ENCODE results near the gene EXD3.
"Not testable (repeated sequence)": the region's sequence is repeated elsewhere in the genome, so short reads cannot be mapped to it uniquely, and the experiment has no call there.

The EXD3 gene

DNA sequence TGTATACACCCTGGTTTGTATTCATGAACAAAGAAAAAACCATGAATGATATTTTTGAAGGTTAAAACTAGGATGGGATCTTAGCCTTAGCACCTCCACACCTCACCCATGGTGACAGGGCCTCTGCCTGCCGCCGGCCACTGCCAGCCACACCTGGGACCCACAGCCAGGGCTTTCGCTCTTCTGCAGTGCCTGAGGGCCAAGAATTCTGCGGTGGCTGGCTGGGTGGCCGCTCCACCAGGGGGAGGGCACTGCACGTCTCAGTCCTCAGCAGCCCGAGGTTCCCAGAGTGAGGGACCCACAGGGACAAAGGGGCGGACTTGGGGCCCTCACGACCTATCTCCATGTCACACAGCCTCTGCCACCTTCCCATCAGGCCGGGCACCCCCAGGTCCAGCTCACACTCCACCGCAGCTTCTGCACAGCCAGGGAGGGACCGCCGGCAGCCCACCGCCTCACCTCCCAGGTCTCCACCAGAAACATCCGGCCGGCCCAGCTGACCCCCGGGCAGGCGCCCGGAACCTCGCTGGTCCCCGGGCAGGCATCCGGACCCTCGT is 6.9 kb downstream of the EXD3 start:
- H3K36me3 Mint-ChIP-seq: peaks cover 2% of the 10 kb centered on the region
- H3K9me3 Mint-ChIP-seq (ENCODE audit: low read depth): no peaks in the 10 kb centered on the region
- no peak overlapping the region for H3K27ac Mint-ChIP-seq
- peaks cover under 1% of the 10 kb centered on the region for H3K4me1 Mint-ChIP-seq (ENCODE audit: low read depth)
- H3K27me3 Mint-ChIP-seq: no peaks in the 10 kb centered on the region
- no peak overlapping the region for H3K4me3 Mint-ChIP-seq

DNA sequence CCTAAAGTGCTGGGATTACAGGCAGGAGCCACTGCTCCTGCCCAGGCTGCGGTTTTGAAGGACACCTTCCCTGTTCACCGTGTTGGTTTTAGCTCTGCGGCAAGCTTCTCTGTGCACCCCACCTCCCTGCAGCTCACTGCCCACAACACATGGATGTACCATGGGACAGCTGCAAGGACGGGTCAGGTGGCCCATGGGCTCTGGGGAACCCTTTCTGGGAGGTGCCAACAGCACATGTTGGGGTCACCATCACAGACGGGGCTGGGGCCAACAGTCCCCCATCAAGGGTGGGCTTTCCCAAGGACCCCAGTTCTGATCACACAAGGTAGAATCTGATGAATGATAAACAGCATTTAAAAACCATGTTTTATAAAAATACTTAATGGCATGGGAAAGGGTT is 7.5 kb downstream of the EXD3 start:
- Mint-ChIP-seq H3K4me3 (no peak overlapping the region), H3K27ac (no peak overlapping the region), H3K4me1 (ENCODE audit: low read depth) (peaks cover under 1% of the 10 kb centered on the region), H3K27me3 (no peaks in the 10 kb centered on the region), H3K9me3 (ENCODE audit: low read depth) (no peaks in the 10 kb centered on the region), H3K36me3 (peaks cover 2% of the 10 kb centered on the region)

DNA sequence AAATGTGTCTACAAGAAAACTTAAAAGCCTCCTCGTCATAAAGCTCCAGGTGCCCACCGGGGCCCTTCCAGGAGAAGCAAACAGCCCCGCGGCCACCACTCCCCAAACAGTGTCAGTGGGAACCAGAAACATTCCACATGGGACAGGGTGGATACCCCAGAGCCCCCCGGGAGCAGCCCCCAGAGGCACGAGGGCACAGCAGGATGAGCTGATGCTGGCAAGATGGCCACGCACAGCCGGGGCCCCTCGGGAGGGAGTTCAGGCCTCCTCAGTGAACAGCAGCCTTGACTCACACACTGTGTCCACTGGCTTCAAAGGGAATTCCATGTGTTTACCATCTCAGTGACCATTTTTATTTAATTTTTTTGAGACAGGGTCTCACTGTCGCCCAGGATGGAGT is 10.5 kb downstream of the EXD3 start:
- H3K4me1 Mint-ChIP-seq (ENCODE audit: low read depth): peaks cover 1% of the 10 kb centered on the region
- H3K27me3 Mint-ChIP-seq: no peaks in the 10 kb centered on the region
- H3K36me3 Mint-ChIP-seq: no peaks in the 10 kb centered on the region
- no peak overlapping the region for H3K27ac Mint-ChIP-seq
- no peak overlapping the region for H3K4me3 Mint-ChIP-seq
- H3K9me3 Mint-ChIP-seq (ENCODE audit: low read depth): no peaks in the 10 kb centered on the region

DNA sequence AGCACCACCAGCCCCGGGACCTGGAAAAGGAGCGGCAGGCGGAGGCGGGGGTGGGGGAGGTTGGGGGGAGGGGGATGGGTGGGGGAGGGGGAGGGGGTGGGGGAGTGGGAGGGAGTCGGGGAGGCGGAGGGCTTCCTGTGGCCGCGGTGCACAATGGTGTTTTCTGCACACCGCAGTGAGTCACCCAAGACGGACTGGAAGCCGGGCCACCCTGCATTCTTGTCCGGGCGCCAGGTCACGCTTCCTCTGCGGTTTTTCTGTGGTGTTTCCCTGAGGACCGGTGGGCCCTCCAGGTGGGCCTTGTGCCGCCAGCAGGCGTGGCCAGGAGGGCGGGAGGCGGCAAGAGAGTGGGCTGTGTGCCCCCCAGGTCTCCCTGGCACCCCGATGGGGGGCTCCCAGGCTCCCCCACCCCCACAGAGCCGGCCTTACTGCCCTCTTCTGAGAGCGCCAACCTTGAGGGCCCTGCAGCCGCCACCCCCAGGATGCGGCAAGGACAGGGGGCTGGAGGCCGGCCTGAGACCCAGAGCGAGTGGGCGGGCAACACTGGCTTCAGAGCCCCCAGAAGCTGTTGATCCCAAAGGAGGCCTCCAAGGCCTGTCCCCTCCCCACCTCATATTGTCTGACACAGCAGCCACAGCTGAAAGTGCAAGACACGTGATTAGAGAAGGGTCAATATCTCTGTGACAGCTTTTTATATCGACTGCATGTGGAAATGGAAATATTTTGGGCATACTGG is 11.1 kb downstream of the EXD3 start:
- Mint-ChIP-seq H3K27me3 (no peaks in the 10 kb centered on the region), H3K4me3 (no peak overlapping the region), H3K27ac (no peak overlapping the region), H3K4me1 (ENCODE audit: low read depth) (peaks cover 1% of the 10 kb centered on the region), H3K9me3 (ENCODE audit: low read depth) (no peaks in the 10 kb centered on the region), H3K36me3 (no peaks in the 10 kb centered on the region)

DNA sequence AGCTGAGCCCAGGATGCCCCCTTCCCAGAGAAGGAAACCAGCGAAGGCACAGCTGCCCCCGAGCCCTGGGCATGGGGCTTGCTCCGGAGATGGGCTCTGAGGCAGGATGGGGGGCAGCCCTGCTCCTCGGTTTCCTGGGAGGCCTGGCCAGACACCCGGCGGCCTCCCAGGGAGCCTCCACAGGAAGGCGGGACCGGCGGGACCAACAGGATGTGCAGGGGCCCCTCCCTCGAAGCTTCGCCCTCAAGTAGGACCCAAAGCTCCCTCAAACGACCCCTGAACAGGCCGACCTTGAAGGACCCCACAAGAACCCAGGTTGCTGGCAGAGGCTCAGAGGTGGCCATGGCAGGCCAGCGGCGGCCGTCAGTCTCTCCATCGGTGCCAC is 11.7 kb downstream of the EXD3 start:
- Mint-ChIP-seq H3K27me3 (no peaks in the 10 kb centered on the region), H3K4me1 (ENCODE audit: low read depth) (peaks cover 1% of the 10 kb centered on the region), H3K27ac (no peak overlapping the region), H3K4me3 (no peak overlapping the region), H3K9me3 (ENCODE audit: low read depth) (no peaks in the 10 kb centered on the region), H3K36me3 (no peaks in the 10 kb centered on the region)

DNA sequence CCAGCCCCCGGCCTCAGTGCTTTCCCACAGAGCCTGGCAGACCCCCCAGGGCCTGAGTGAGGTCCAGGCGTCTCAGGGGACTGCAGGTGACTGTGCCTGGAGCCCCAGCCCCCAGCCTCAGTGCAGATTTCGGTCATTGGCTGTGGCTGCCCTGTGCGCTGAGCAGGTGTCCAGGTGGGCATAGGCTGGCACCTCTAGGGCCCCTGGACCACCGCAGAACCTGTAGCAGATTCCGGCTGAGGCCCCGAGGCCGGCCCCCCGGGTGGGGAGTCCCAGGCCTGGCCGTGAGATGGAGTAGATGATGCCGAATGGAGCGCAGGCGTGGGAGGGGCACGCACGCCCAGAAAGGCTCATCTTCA is 12.1 kb downstream of the EXD3 start:
- H3K27ac Mint-ChIP-seq: no peak overlapping the region
- H3K36me3 Mint-ChIP-seq: no peaks in the 10 kb centered on the region
- H3K4me1 Mint-ChIP-seq (ENCODE audit: low read depth): peaks cover 3% of the 10 kb centered on the region
- H3K27me3 Mint-ChIP-seq: no peaks in the 10 kb centered on the region
- no peak overlapping the region for H3K4me3 Mint-ChIP-seq
- no peaks in the 10 kb centered on the region for H3K9me3 Mint-ChIP-seq (ENCODE audit: low read depth)

DNA sequence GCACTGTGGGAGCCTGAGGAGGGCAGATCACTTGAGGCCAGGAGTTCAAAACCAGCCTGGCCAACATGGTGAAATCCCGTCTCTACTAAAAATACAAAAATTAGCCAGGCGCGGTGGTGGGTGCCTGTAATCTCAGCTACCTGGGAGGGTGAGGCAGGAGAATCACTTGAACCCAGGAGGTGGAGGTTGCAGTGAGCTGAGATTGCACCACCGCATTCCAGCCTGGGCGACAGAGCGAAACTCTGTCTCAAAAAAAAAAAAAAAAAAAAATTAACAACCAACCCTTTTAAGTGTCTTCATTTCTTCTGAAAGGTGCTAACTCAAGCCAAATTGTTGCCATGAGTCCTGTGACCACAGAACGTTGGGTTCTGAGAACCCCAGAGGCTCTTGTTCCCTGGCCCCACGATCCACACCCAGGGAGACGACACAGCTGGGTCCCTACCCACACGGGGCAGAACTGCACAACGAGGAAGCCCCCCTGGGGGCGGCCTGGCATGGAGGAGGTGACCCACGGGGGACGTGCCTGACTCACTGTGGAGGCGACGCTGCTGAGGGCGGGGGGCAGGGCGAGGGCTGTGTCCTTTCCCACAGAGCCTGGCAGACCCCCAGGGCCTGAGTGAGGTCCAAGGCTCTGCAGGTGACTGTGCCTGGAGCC is 12.6 kb downstream of the EXD3 start:
- not testable (repeated sequence) for H3K27me3 Mint-ChIP-seq; H3K9me3 Mint-ChIP-seq (ENCODE audit: low read depth); H3K4me1 Mint-ChIP-seq (ENCODE audit: low read depth); H3K27ac Mint-ChIP-seq; H3K36me3 Mint-ChIP-seq
- H3K4me3 Mint-ChIP-seq: peak overlapping the region; percentile 42

DNA sequence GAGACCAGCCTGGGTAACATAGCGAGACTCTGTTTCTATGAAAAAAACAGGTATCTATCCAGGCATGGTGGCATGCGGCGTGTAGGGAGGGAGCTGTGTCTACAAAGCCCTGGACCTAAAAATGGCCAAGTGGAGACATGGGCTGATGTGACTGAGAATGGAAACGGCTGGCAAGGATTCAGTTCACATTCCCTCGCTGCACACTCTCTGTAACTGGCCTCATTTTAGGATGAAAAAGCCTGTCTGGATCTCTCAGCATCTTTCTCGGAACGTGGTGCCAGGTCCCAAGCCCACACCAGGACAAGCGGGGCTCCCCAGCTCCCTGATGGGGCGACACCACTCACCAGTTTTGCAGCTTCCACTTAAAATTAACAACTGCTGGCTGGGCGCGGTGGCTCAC is 13.4 kb downstream of the EXD3 start:
- H3K36me3 Mint-ChIP-seq: no peaks in the 10 kb centered on the region
- H3K4me1 Mint-ChIP-seq (ENCODE audit: low read depth): peaks cover 3% of the 10 kb centered on the region
- H3K4me3 Mint-ChIP-seq: no peak overlapping the region
- no peak overlapping the region for H3K27ac Mint-ChIP-seq
- no peaks in the 10 kb centered on the region for H3K27me3 Mint-ChIP-seq
- H3K9me3 Mint-ChIP-seq (ENCODE audit: low read depth): no peaks in the 10 kb centered on the region

DNA sequence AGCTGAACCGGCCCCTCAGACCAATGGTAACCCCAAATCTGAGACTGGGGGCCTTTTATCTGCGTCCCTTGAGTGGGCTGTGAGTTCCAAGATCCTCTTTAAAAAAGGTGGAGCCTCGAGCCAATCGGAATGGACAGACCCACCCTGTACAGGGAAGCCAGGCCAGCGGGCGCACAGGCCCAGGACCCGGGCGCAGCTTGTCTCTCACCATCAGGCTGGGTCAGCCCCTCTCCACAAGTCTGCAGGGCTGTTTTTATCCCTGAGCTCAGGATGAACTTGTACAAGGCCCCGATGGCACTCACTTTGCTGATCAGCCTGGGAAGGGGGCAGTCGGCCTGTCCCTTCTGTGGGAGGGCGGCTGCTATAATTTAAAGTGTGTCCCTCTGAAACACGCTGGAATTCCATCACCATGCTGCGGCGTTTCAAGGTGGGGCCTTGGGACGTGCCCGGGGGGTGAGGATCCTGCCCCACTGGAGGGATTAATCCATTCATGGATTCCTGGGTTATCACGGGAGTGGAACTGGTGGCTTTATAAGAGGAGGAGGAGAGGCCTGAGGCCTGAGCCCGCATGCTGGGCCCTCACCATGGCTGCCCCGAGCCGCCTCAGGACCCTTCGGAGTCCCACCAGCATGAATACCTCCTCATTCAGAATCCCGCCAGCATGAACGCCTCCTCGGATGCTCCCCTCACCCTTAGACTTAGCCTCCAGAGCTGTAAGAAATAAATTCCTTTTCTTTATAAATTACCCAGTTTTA is 14.1 kb downstream of the EXD3 start:
- H3K4me3 Mint-ChIP-seq: no peak overlapping the region
- peaks cover 3% of the 10 kb centered on the region for H3K4me1 Mint-ChIP-seq (ENCODE audit: low read depth)

DNA sequence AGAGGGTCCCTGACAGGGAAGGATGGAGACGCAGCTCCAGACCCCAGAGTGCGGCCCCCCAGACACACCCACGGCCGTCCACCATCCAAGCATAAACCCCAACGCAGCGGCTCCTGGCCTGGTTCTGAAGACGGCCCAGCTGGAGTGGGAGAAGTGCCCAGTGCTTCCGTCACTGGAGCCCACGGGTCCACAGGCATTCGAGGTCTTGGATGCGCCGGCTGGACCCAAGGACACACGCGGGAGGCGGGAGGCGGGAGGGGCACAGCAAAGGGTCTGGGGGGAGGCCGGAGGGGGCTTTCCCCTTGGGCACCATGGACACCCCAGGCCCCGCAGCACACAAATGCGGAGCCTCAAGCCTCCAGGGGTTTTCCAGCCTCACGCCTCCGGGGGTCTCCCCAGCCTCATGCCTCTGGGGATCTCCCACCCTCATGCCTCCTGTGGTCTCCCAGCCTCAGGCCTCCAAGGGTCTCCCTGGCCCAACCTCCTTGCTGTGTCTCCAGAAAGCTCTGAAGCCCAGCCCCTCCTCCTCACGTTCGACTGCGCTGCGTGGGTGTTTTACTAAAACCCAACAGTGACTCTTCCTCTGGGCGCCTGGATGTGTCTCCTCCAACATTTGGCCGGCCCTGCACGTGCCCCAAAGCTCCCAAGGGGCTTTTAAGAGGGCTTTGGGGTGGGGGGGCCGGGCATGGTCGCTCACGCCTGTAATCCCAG is 15.2 kb downstream of the EXD3 start:
- H3K4me3 Mint-ChIP-seq: no peak overlapping the region
- H3K9me3 Mint-ChIP-seq (ENCODE audit: low read depth): no peaks in the 10 kb centered on the region
- no peak overlapping the region for H3K27ac Mint-ChIP-seq
- H3K4me1 Mint-ChIP-seq (ENCODE audit: low read depth): peaks cover 3% of the 10 kb centered on the region
- H3K27me3 Mint-ChIP-seq: no peaks in the 10 kb centered on the region
- no peaks in the 10 kb centered on the region for H3K36me3 Mint-ChIP-seq

More for the DNA sequence above, 14.1 kb downstream of the EXD3 start:
- Mint-ChIP-seq H3K27me3 (no peaks in the 10 kb centered on the region), H3K9me3 (ENCODE audit: low read depth) (no peaks in the 10 kb centered on the region), H3K27ac (no peak overlapping the region), H3K36me3 (no peaks in the 10 kb centered on the region)

DNA sequence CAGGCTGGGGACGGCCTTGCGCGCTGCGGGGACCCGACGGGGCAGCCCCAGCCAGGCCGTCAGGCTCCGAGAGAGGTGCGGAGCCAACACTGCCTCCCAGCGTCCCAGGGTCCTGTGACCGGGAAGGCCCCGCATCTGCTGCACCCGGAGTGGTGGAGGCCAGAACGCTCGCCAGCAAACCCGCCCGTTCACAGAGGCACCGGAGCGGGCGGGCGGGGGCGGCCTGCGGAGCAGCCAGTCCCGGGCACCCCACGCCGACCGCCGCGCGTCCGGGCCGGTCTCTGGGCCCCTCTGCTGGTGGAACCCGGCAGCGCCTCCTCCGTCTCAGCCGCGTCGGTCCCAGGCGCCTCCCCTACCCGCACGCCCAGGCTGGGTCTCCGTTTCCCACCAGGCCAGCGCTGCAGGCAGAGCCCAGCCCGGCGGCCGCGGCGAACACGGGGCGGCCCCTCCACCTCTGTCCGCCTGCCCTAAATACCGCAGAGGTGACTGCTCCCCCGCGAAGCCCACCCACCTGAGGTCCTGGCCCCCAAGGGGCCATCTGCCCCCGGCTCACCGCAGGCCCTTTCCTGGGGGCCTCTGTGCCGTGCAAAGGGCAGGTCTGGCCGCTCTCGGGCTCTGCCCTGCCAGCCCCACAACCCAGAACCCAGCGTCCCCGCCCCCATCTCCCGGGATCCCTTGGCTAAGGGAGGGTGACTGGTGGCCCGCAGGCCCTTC is 15.9 kb downstream of the EXD3 start:
- Mint-ChIP-seq H3K4me3 (no peak overlapping the region), H3K27me3 (no peaks in the 10 kb centered on the region), H3K9me3 (ENCODE audit: low read depth) (no peaks in the 10 kb centered on the region), H3K4me1 (ENCODE audit: low read depth) (peaks cover 3% of the 10 kb centered on the region), H3K36me3 (peaks cover 6% of the 10 kb centered on the region), H3K27ac (no peak overlapping the region)

DNA sequence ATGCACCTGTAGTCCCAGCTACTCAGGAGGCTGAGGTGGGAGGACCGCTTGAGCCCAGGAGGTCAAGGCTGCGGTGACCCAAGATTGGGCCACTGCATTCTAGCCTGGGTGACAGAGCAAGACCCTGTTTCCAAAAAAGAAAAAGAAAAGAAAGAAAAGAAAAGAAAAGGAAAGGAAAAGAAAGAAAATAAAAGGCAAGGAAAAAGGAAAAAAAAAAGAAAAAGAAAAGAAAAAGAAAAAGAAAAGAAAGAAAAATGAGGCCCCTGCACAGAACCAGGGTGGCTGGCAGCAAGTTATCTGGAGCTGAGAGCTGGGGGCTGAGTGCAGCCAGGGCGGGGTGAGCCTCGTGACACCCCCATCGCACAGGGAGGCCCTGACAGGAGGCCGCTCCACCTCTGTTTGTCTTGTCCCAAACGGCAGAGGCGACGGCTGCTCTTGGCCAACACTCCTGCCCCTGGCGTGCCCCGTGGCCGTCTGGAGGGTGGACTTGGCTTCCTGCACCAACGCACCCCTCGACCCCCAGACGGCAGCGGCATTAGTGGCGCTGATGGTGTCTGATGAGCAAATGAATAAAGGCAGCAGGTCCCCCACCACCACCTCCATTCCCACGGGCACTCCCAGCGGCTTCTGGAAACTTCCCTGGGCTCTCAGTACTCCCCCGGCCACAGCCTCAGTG is 16.7 kb downstream of the EXD3 start:
- Mint-ChIP-seq H3K27me3 (no peaks in the 10 kb centered on the region), H3K4me1 (ENCODE audit: low read depth) (peaks cover 3% of the 10 kb centered on the region), H3K9me3 (ENCODE audit: low read depth) (no peaks in the 10 kb centered on the region), H3K4me3 (no peak overlapping the region), H3K36me3 (peaks cover 6% of the 10 kb centered on the region), H3K27ac (no peak overlapping the region)

DNA sequence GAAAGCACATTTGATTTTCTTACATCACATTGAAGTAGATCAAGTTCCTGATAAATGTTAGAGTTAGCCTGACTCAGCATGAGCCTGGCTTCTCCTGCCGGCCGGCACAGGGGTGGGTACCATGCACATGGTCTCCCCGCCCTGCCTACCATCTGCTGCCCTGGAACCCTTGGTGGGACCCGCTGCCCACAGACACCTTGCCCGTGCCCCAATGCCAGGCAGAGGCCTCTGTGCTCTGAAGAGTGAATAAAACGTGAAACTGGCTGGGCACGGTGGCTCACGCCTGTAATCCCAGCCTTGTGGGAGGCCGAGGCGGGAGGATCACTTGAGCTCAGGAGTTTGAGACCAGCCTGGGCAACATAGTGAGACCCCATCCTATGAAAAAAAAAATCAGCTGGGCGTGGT is 17.3 kb downstream of the EXD3 start:
- no peaks in the 10 kb centered on the region for H3K27me3 Mint-ChIP-seq
- peaks cover 3% of the 10 kb centered on the region for H3K4me1 Mint-ChIP-seq (ENCODE audit: low read depth)
- H3K27ac Mint-ChIP-seq: no peak overlapping the region
- H3K36me3 Mint-ChIP-seq: peaks cover 6% of the 10 kb centered on the region
- no peaks in the 10 kb centered on the region for H3K9me3 Mint-ChIP-seq (ENCODE audit: low read depth)
- no peak overlapping the region for H3K4me3 Mint-ChIP-seq
